MCF 10A (cell line): ENCODE results near the gene PLEKHG3. TPM values are rescaled to one million over a fixed set of nuclear protein-coding genes. Genes with fewer than 3 reads are reported as not detected.

Experiments
- BruUV-seq: library from RNA; stranded (reverse); fragments of 400-500 nt; replicated peaks from 2 replicates; lab custom pipeline; 2021; lab: Mats Ljungman, UMichigan
- CTCF ChIA-PET: fragments of 300-600 bp; sonication (Branson Sonifier 250); formaldehyde crosslinking; extraction: SDS; loops from one replicate; lab custom pipeline; 2021; ENCODE audit warnings: antibody characterized with exemption, inconsistent platforms; lab: Yijun Ruan, JAX
- POLR2A ChIA-PET: fragments of 300-600, 350-650 bp; sonication (Branson Sonifier 250); formaldehyde crosslinking; extraction: SDS; loops from one replicate; lab custom pipeline; 2020; ENCODE audit warnings: antibody characterized with exemption, inconsistent platforms; lab: Yijun Ruan, JAX
- DNase-seq: peaks from one replicate; pipeline ENCODE4 v3.0.0-alpha.2; 2018; ENCODE audit not compliant: unreplicated experiment
- H3K27ac Mint-ChIP-seq: one replicate; pipeline ENCODE4 v1.8.0; 2022; ENCODE audit warnings: mild to moderate bottlenecking, low read depth, mixed read lengths; ENCODE audit not compliant: unreplicated experiment
- H3K27me3 Mint-ChIP-seq: one replicate; pipeline ENCODE4 v1.8.0; 2022; ENCODE audit warnings: mixed read lengths; ENCODE audit not compliant: insufficient read depth, unreplicated experiment
- H3K36me3 Mint-ChIP-seq: one replicate; pipeline ENCODE4 v1.8.0; 2022; ENCODE audit warnings: mild to moderate bottlenecking, moderate library complexity, mixed read lengths; ENCODE audit not compliant: insufficient read depth, unreplicated experiment
- H3K4me1 Mint-ChIP-seq: one replicate; pipeline ENCODE4 v1.8.0; 2022; ENCODE audit warnings: mixed read lengths; ENCODE audit not compliant: insufficient read depth, unreplicated experiment
- H3K4me3 Mint-ChIP-seq: one replicate; pipeline ENCODE4 v1.8.0; 2022; ENCODE audit warnings: mild to moderate bottlenecking, moderate library complexity, mixed read lengths; ENCODE audit not compliant: unreplicated experiment
- H3K9me3 Mint-ChIP-seq: one replicate; pipeline ENCODE4 v1.8.0; 2022; ENCODE audit warnings: mixed read lengths; ENCODE audit not compliant: unreplicated experiment
- CTCF ChIP-seq: fragments of 200-600 bp; IDR thresholded peaks from one replicate; pipeline ENCODE4 v1.8.0; 2022; ENCODE audit warnings: antibody characterized with exemption, mild to moderate bottlenecking; ENCODE audit not compliant: unreplicated experiment
- intact Hi-C: fragments of 100-400 bp; cut with micrococcal nuclease; formaldehyde crosslinking; loops from 2 replicates; pipeline ENCODE4 v1.14.1; 2022
- total RNA-seq: library from RNA; stranded (reverse); gene quantifications from 2 replicates; pipeline ENCODE4 v1.2.3, GENCODE V29; 2022

Gene PLEKHG3
- total RNA-seq, 1 experiment from 2014 or later: 72.8 TPM

GRCh38 chr14:64671591-64671990 is 32.6 kb upstream of the PLEKHG3 start:
- ChIA-PET POLR2A (interaction anchor here (0.5 to 15.0 kb wide), 10 partner anchors 8 to 238 kb away, joined by 3 to 386 read pairs (median 6); partner anchors contain the start of gene PLEKHG3), CTCF (interaction anchor here (0.6 to 8.7 kb wide), 37 partner anchors 9 to 331 kb away, joined by 3 to 122 read pairs (median 4); partner anchors contain the start of gene PLEKHG3)
- intact Hi-C loops: loop anchor here (1.0 to 10.0 kb wide), 4 partner anchors 33 to 313 kb away; partner anchors contain the start of genes FNTB and PLEKHG3
- peak; percentile 81 for DNase-seq
- no peaks in the 10 kb centered on the region for H3K9me3 Mint-ChIP-seq
- no peak overlapping the region for H3K4me3 Mint-ChIP-seq
- BruUV-seq: no TSS peak
- H3K4me1 Mint-ChIP-seq: peaks cover 41% of the 10 kb centered on the region
- no peaks in the 10 kb centered on the region for H3K27me3 Mint-ChIP-seq
- H3K36me3 Mint-ChIP-seq: no peaks in the 10 kb centered on the region
- peak; percentile 69 for TF ChIP-seq CTCF
- no peak overlapping the region for H3K27ac Mint-ChIP-seq

- ChIA-PET CTCF (interaction anchor here (0.5 to 8.7 kb wide), 17 partner anchors 9 to 470 kb away, joined by 3 to 122 read pairs (median 5); partner anchors contain the start of gene PLEKHG3), POLR2A (interaction anchor here (0.8 to 15.0 kb wide), 14 partner anchors 9 to 88 kb away, joined by 3 to 386 read pairs (median 6); partner anchors contain the start of gene PLEKHG3)
- no peak overlapping the region for H3K4me3 Mint-ChIP-seq
- no peak for TF ChIP-seq CTCF
- H3K36me3 Mint-ChIP-seq: no peaks in the 10 kb centered on the region
- H3K27me3 Mint-ChIP-seq: no peaks in the 10 kb centered on the region
- intact Hi-C loops: loop anchor here (10.0 kb wide), 2 partner anchors 221 to 311 kb away; partner anchors contain the start of gene FNTB
- H3K27ac Mint-ChIP-seq: peak overlapping the region; percentile 68
- no peak for DNase-seq
- BruUV-seq: no TSS peak
- peaks cover 34% of the 10 kb centered on the region for H3K4me1 Mint-ChIP-seq
- H3K9me3 Mint-ChIP-seq: no peaks in the 10 kb centered on the region
These were observed 30.9 kb upstream of the PLEKHG3 start for GRCh38 chr14:64673316-64673715.

- H3K27me3 Mint-ChIP-seq: no peaks in the 10 kb centered on the region
- no peaks in the 10 kb centered on the region for H3K36me3 Mint-ChIP-seq
- intact Hi-C loops: loop anchor here (10.0 kb wide), 2 partner anchors 221 to 311 kb away; partner anchors contain the start of gene FNTB
- no peak for TF ChIP-seq CTCF
- H3K4me3 Mint-ChIP-seq: no peak overlapping the region
- POLR2A ChIA-PET: interaction anchor here (0.7 to 15.0 kb wide), 18 partner anchors 8 to 171 kb away, joined by 3 to 386 read pairs (median 4); partner anchors contain the start of gene PLEKHG3
- peak overlapping the region; percentile 68 for H3K27ac Mint-ChIP-seq
- DNase-seq: peak; percentile 68
- CTCF ChIA-PET: interaction anchor here (0.5 to 8.7 kb wide), 11 partner anchors 16 to 469 kb away, joined by 3 to 122 read pairs (median 7); partner anchors contain the start of gene PLEKHG3
- peaks cover 33% of the 10 kb centered on the region for H3K4me1 Mint-ChIP-seq
- BruUV-seq: no TSS peak
- H3K9me3 Mint-ChIP-seq: no peaks in the 10 kb centered on the region
These were observed 30.5 kb upstream of the PLEKHG3 start for GRCh38 chr14:64673748-64674147.

- no peaks in the 10 kb centered on the region for H3K36me3 Mint-ChIP-seq
These were observed 29.4 kb upstream of the PLEKHG3 start for GRCh38 chr14:64674829-64675228.

More at GRCh38 chr14:64674829-64675228, 29.4 kb upstream of the PLEKHG3 start:
- Mint-ChIP-seq H3K4me1 (peaks cover 27% of the 10 kb centered on the region), H3K4me3 (no peak overlapping the region), H3K27me3 (no peaks in the 10 kb centered on the region), H3K27ac (peak overlapping the region; percentile 68), H3K9me3 (no peaks in the 10 kb centered on the region)
- TF ChIP-seq CTCF: no peak
- BruUV-seq: no TSS peak
- POLR2A ChIA-PET: interaction anchor here (0.6 to 15.0 kb wide), 11 partner anchors 11 to 172 kb away, joined by 3 to 386 read pairs (median 4); partner anchors contain the start of gene PLEKHG3
- intact Hi-C loops: loop anchor here (10.0 kb wide), 2 partner anchors 220 to 310 kb away; partner anchors contain the start of gene FNTB
- no peak for DNase-seq
- CTCF ChIA-PET: interaction anchor here (1.5 to 8.7 kb wide), 6 partner anchors 26 to 236 kb away, joined by 5 to 122 read pairs (median 26); partner anchors contain the start of gene PLEKHG3
